WTC11 (cell line): ENCODE measurements around the gene GFPT2. TPM values are rescaled to one million over a fixed set of nuclear protein-coding genes. Genes with fewer than 3 reads are reported as not detected.

ENCODE experiments used
- ATAC-seq: fragments of 200-7000 bp; cut with Tn5 transposase; 2 replicates; pipeline ENCODE4 v1.10.0; 2021; ENCODE audit warnings: mild to moderate bottlenecking, moderate library complexity
- CTCF ChIA-PET: fragments of 300-600 bp; sonication (Branson Sonifier 250); formaldehyde crosslinking; loops from one replicate; lab custom pipeline; 2021; ENCODE audit warnings: antibody characterized with exemption; lab: Charles Lee
- POLR2A ChIA-PET: fragments of 350-600 bp; sonication (Branson Sonifier 250); formaldehyde crosslinking; loops from one replicate; lab custom pipeline; 2021; ENCODE audit warnings: antibody characterized with exemption; lab: Charles Lee
- DNase-seq: peaks from one replicate; pipeline ENCODE4 v3.0.0; 2021; ENCODE audit warnings: low spot score
- H3K27ac Mint-ChIP-seq: 2 replicates; pipeline ENCODE4 v1.8.0; 2021; ENCODE audit warnings: mixed read lengths
- H3K27me3 Mint-ChIP-seq: 2 replicates; pipeline ENCODE4 v1.8.0; 2021; ENCODE audit warnings: low read depth, mild to moderate bottlenecking, moderate library complexity, mixed read lengths
- H3K36me3 Mint-ChIP-seq: 2 replicates; pipeline ENCODE4 v1.8.0; 2021; ENCODE audit warnings: mixed read lengths
- H3K4me1 Mint-ChIP-seq: 2 replicates; pipeline ENCODE4 v1.8.0; 2022; ENCODE audit warnings: mixed read lengths
- H3K4me3 Mint-ChIP-seq: 2 replicates; pipeline ENCODE4 v1.8.0; 2021; ENCODE audit warnings: mild to moderate bottlenecking, moderate library complexity, mixed read lengths
- H3K9me3 Mint-ChIP-seq: 2 replicates; pipeline ENCODE4 v1.8.0; 2021; ENCODE audit warnings: mixed read lengths
- CREB1 ChIP-seq: sonication (generic); formaldehyde crosslinking; IDR thresholded peaks from 2 replicates; pipeline ENCODE4 v1.8.0; 2023; ENCODE audit warnings: mild to moderate bottlenecking, missing genetic modification reagents
- E2F4 ChIP-seq: sonication (generic); formaldehyde crosslinking; IDR thresholded peaks from 2 replicates; pipeline ENCODE4 v1.8.1; 2022; ENCODE audit warnings: low read depth, mild to moderate bottlenecking, moderate library complexity, missing genetic modification reagents, borderline replicate concordance
- HMGXB4 ChIP-seq: sonication (generic); formaldehyde crosslinking; IDR thresholded peaks from 2 replicates; pipeline ENCODE4 v1.8.1; 2023; ENCODE audit warnings: mild to moderate bottlenecking, moderate library complexity, missing genetic modification reagents
- IRF2 ChIP-seq: sonication (generic); formaldehyde crosslinking; IDR thresholded peaks from 2 replicates; pipeline ENCODE4 v1.8.0; 2022; ENCODE audit warnings: low read depth, missing genetic modification reagents, borderline replicate concordance
- KAT7 ChIP-seq: sonication (generic); formaldehyde crosslinking; IDR thresholded peaks from 2 replicates; pipeline ENCODE4 v1.8.1; 2023; ENCODE audit warnings: missing genetic modification reagents, mild to moderate bottlenecking, borderline replicate concordance
- MLX ChIP-seq: sonication (generic); formaldehyde crosslinking; IDR thresholded peaks from 2 replicates; pipeline ENCODE4 v1.8.1; 2023; ENCODE audit warnings: mild to moderate bottlenecking, missing genetic modification reagents, moderate library complexity
- NR1H2 ChIP-seq: sonication (generic); formaldehyde crosslinking; IDR thresholded peaks from 2 replicates; pipeline ENCODE4 v1.9.0; 2021; ENCODE audit warnings: mild to moderate bottlenecking, moderate library complexity, missing genetic modification reagents
- SMAD3 ChIP-seq: sonication (generic); formaldehyde crosslinking; IDR thresholded peaks from 2 replicates; pipeline ENCODE4 v1.8.0; 2022; ENCODE audit warnings: missing genetic modification reagents, mild to moderate bottlenecking, borderline replicate concordance
- TEAD1 ChIP-seq: sonication (generic); formaldehyde crosslinking; IDR thresholded peaks from 2 replicates; pipeline ENCODE4 v1.8.0; 2022; ENCODE audit warnings: mild to moderate bottlenecking, missing genetic modification reagents
- TEAD4 ChIP-seq: sonication (generic); formaldehyde crosslinking; IDR thresholded peaks from 2 replicates; pipeline ENCODE4 v1.8.0; 2022; ENCODE audit warnings: mild to moderate bottlenecking, missing genetic modification reagents
- ZBTB21 ChIP-seq: sonication (generic); formaldehyde crosslinking; IDR thresholded peaks from 2 replicates; pipeline ENCODE4 v1.8.1; 2023; ENCODE audit warnings: mild to moderate bottlenecking, missing genetic modification reagents, borderline replicate concordance
- ZBTB43 ChIP-seq: sonication (generic); formaldehyde crosslinking; IDR thresholded peaks from 2 replicates; pipeline ENCODE4 v1.8.1; 2023; ENCODE audit warnings: mild to moderate bottlenecking, missing genetic modification reagents
- ZNF121 ChIP-seq: sonication (generic); formaldehyde crosslinking; IDR thresholded peaks from 2 replicates; pipeline ENCODE4 v1.8.0; 2023; ENCODE audit warnings: missing genetic modification reagents
- ZNF281 ChIP-seq: sonication (generic); formaldehyde crosslinking; IDR thresholded peaks from 2 replicates; pipeline ENCODE4 v1.8.0; 2023; ENCODE audit warnings: mild to moderate bottlenecking, missing genetic modification reagents
- ZNF423 ChIP-seq: fragments of 250-450 bp; sonication (Bioruptor Pico); IDR thresholded peaks from 2 replicates; pipeline ENCODE4 v2.1.2; 2022; ENCODE audit warnings: mild to moderate bottlenecking, moderate library complexity
- ZNF425 ChIP-seq: fragments of 250-450 bp; sonication (Bioruptor Pico); conservative IDR thresholded peaks from 2 replicates; pipeline ENCODE4 v1.9.0; 2021; ENCODE audit warnings: mild to moderate bottlenecking
- total RNA-seq: library from RNA; stranded (reverse); gene quantifications from 3 replicates; pipeline ENCODE4 v1.2.3, GENCODE V29; 2021
- TF ChIP-seq, protein P1 (sequence below): sonication (generic); formaldehyde crosslinking; IDR thresholded peaks from 2 replicates; pipeline ENCODE4 v1.8.0; 2022; ENCODE audit warnings: missing genetic modification reagents
- TF ChIP-seq, protein P2 (sequence below): sonication (generic); formaldehyde crosslinking; IDR thresholded peaks from 2 replicates; pipeline ENCODE4 v1.8.1; 2022; ENCODE audit warnings: mild to moderate bottlenecking, moderate library complexity, missing genetic modification reagents

The GFPT2 gene
- total RNA-seq, 1 experiment from 2014 or later = 124 TPM

- no peak overlapping the region for H3K4me3 Mint-ChIP-seq
- CTCF ChIA-PET = interaction anchor here (0.7 kb wide), 1 partner anchor 69 kb away, joined by 3 read pairs; no protein-coding TSS in a partner anchor
- POLR2A ChIA-PET = no interaction called here
- no peak for ATAC-seq
- H3K27me3 Mint-ChIP-seq = no peaks in the 10 kb centered on the region
- no peak for DNase-seq
- no peaks in the 10 kb centered on the region for H3K9me3 Mint-ChIP-seq
- H3K36me3 Mint-ChIP-seq = no peaks in the 10 kb centered on the region
- peaks cover 4% of the 10 kb centered on the region; the same call in 1 of the 2 replicates for H3K4me1 Mint-ChIP-seq
- no peak overlapping the region for H3K27ac Mint-ChIP-seq
- TF ChIP-seq ZNF121 = peak; percentile 86
- no peak for TF ChIP-seq HMGXB4
- TF ChIP-seq E2F4 = no peak
- no peak for TF ChIP-seq ZNF281 (CRISPR knock-in tag)
- TF ChIP-seq IRF2 (CRISPR knock-in tag) = no peak
- no peak for TF ChIP-seq NR1H2
These were observed 20.7 kb upstream of the GFPT2 start for GRCh38 chr5:180373870-180374269.

DNA sequence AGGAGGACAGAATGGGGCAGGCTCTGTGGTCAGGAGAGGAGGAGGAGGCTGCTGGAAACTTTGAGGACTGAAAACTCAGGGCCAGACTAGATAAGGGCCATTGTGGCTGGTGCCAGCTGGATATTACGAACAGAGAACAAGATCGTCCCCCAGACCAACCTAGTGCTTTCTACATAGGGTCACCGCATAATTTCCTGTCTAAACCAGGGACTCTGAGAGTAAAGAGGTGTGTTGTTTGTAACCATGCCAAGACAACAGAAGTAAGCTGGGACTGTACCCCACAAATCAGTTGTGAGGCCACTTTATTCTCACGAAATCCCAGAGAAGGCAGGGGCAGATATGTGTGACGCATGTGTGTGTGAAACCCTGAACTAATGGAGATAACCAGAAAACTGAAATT lies 20.3 kb upstream of the GFPT2 start:
- Mint-ChIP-seq H3K36me3 (no peaks in the 10 kb centered on the region), H3K27me3 (no peaks in the 10 kb centered on the region), H3K9me3 (no peaks in the 10 kb centered on the region), H3K4me3 (no peak overlapping the region)
- POLR2A ChIA-PET = no interaction called here
- ATAC-seq = no peak
- no peak for DNase-seq
- no peak for TF ChIP-seq TEAD4
- TF ChIP-seq KAT7 (CRISPR knock-in tag) = no peak
- TF ChIP-seq ZNF425 (CRISPR knock-in tag) = no peak
- no peak for TF ChIP-seq MLX (CRISPR knock-in tag)
- TF ChIP-seq SMAD3 = no peak
- TF ChIP-seq, protein P1, sequence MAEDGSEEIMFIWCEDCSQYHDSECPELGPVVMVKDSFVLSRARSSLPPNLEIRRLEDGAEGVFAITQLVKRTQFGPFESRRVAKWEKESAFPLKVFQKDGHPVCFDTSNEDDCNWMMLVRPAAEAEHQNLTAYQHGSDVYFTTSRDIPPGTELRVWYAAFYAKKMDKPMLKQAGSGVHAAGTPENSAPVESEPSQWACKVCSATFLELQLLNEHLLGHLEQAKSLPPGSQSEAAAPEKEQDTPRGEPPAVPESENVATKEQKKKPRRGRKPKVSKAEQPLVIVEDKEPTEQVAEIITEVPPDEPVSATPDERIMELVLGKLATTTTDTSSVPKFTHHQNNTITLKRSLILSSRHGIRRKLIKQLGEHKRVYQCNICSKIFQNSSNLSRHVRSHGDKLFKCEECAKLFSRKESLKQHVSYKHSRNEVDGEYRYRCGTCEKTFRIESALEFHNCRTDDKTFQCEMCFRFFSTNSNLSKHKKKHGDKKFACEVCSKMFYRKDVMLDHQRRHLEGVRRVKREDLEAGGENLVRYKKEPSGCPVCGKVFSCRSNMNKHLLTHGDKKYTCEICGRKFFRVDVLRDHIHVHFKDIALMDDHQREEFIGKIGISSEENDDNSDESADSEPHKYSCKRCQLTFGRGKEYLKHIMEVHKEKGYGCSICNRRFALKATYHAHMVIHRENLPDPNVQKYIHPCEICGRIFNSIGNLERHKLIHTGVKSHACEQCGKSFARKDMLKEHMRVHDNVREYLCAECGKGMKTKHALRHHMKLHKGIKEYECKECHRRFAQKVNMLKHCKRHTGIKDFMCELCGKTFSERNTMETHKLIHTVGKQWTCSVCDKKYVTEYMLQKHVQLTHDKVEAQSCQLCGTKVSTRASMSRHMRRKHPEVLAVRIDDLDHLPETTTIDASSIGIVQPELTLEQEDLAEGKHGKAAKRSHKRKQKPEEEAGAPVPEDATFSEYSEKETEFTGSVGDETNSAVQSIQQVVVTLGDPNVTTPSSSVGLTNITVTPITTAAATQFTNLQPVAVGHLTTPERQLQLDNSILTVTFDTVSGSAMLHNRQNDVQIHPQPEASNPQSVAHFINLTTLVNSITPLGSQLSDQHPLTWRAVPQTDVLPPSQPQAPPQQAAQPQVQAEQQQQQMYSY (CRISPR knock-in tag) = no peak
- TF ChIP-seq HMGXB4 = no peak
- no peak for TF ChIP-seq CREB1 (CRISPR knock-in tag)
- no peak for TF ChIP-seq ZNF423 (CRISPR knock-in tag)
- TF ChIP-seq ZBTB21 (CRISPR knock-in tag) = no peak
- TF ChIP-seq, protein P2, sequence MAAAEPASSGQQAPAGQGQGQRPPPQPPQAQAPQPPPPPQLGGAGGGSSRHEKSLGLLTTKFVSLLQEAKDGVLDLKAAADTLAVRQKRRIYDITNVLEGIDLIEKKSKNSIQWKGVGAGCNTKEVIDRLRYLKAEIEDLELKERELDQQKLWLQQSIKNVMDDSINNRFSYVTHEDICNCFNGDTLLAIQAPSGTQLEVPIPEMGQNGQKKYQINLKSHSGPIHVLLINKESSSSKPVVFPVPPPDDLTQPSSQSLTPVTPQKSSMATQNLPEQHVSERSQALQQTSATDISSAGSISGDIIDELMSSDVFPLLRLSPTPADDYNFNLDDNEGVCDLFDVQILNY (CRISPR knock-in tag) = no peak
- no peak for TF ChIP-seq ZBTB43
- TF ChIP-seq TEAD1 (CRISPR knock-in tag) = no peak
- TF ChIP-seq, all 79 proteins: peak for 0
- CTCF ChIA-PET = interaction anchor here (0.7 to 0.9 kb wide), 2 partner anchors 69 to 246 kb away, joined by 3 to 11 read pairs; no protein-coding TSS in a partner anchor
- H3K4me1 Mint-ChIP-seq = peaks cover 4% of the 10 kb centered on the region; the same call in 1 of the 2 replicates
- no peak overlapping the region for H3K27ac Mint-ChIP-seq
